GM13976 (cell line): ENCODE data around the gene ZDHHC14.

Experiments
- DNase-seq: peaks from one replicate; pipeline ENCODE4 v3.0.0; 2012; ENCODE audit warnings: low spot score
- CTCF ChIP-seq: IDR thresholded peaks from 2 replicates; pipeline ENCODE4 v1.5.1; 2012; ENCODE audit warnings: borderline replicate concordance, mild to moderate bottlenecking; ENCODE audit not compliant: insufficient read depth; ENCODE audit errors: extremely low read depth, missing control alignments, control extremely low read depth
- in situ Hi-C: fragments of 300-500 bp; cut with MboI; formaldehyde crosslinking; loops from one replicate; pipeline ENCODE4 v1.12.0; 2022; ENCODE audit warnings: low sequenced_read_pairs, mixed read lengths, inconsistent platforms; ENCODE audit not compliant: unreplicated experiment

Gene ZDHHC14

GRCh38 chr6:157723376-157723775, 342.4 kb downstream of the ZDHHC14 start:
- DNase-seq = no peak
- TF ChIP-seq CTCF = no peak
- in situ Hi-C loops = no loop called here

DNA sequence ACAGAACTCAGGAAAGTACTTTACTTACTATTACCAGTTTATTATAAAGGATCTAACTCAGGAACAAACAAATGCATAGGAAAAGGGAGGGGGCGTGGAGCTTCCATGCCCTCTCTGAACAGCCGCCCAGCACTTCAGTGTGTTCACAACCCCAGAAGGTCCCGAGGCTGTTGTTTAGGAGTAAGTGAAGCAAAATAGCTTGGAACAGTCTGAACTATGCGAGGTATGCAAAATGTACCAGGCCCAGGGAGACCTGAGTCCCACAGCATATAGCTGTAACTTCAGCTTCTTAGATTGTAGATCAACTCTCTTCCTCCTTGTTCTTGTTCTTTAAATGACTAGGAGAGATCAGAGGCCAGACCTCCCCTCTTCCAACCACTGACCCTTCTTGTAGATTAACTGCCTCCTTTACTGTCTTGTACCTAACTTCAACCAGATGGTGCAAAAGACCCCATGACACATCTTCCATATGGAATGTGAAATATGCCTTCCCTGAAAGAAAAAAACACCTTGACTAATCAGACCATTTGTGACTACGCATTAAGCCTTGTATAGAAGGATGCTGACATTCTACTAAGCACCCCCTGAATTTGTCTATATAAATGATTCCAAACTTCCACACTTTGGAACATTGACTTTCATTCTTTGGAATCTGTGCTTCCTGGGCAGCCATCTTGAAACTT, 343.3 kb downstream of the ZDHHC14 start:
- no peak for DNase-seq
- no peak for TF ChIP-seq CTCF
- in situ Hi-C loops = no loop called here

DNA sequence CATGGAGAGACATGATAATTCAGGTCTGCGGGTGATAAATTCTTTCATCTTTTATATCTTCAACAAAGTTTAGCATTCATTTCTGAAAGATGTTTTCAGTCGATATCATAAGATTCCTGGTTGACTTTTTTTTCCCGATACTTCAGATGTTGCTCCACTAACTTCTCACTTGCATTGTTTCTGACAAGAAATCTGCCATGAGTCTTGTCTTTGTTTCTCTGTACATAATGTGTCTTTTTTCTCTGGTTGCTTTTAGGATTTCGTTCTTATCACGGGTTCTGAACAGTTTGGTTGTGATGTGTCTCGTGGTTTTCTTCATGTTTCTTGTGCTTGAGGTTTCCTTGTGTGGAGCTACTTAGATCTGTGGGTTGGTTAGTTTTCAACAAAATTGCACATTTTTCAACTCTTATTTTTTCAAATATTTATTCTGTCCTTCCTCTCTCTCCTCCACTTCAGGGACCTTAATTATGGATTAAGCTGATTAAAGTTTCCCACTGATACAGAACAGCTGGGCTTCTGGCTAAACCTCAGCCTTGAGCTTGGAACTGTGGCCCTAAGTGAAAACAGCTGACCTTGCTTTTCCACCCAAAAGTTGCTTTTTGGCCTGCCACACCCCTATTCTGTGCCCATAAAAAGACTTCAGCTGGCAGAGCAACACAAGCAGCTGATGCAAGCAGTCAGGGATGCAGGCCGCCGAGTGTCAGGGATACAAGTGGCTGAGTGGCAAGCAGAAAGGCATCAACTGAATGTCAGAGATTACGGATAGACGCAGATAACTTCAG, 344.2 kb downstream of the ZDHHC14 start:
- in situ Hi-C loops = no loop called here
- no peak for DNase-seq
- no peak for TF ChIP-seq CTCF

DNA sequence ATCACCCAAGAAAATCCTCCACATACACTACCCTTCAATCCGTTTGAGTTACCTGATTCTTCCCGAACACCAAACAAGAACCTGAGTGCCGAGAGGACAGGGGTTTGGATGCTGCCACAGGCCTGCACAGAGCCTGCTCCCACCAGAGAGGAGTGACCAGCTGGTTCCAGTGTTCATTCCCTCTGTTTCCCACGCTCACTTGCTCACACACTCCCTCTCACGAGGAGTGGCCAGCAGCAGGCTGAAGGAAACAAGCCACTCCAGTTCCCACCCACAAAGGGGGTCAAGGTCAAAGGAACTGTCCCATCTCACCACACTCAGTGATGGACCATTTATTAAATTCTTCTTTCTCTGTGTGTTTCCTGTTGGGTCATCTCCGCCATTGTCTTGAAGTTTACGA, 344.8 kb downstream of the ZDHHC14 start:
- in situ Hi-C loops = no loop called here
- no peak for TF ChIP-seq CTCF
- no peak for DNase-seq

GRCh38 chr6:157726892-157727628, 346.1 kb downstream of the ZDHHC14 start:
- DNase-seq = no peak
- in situ Hi-C loops = no loop called here
- TF ChIP-seq CTCF = no peak
